ENCODE data around the gene SEMA4B. TPM values are rescaled to one million over a fixed set of nuclear protein-coding genes. Genes with fewer than 3 reads are reported as not detected.
"Not testable (repeated sequence)": the region's sequence is repeated elsewhere in the genome, so short reads cannot be mapped to it uniquely, and the experiment has no call there.

Gene SEMA4B
- total and polyA plus RNA-seq, 10 donors = 16.4 to 90.0 (median 74.0) TPM

GRCh38 chr15:90260731-90261130, 59.6 kb downstream of the SEMA4B start:
- WGBS, 5 donors = 57 to 71% (median 62%) methylated on average over 4 to 6 of the region's 6 CpGs
- TF ChIP-seq POLR2AphosphoS5 (IDR thresholded peaks at IDR 0.05) = peak in 1 of 3 donors; percentile 28
- H3K4me3 ChIP-seq; intact Hi-C loops (cut with DNase I; ENCODE audit: low total_unique reads); H3K9me3 ChIP-seq; H3K36me3 ChIP-seq; H3K27me3 ChIP-seq (replicated peaks in 1 of 7); H3K27ac ChIP-seq: not testable (repeated sequence)
- peaks cover 6 to 17% (median 12%) of the 10 kb centered on the region in 6 donors for H3K4me1 ChIP-seq
- peak; percentile 8 for DNase-seq

GRCh38 chr15:90261811-90262210, 60.7 kb downstream of the SEMA4B start:
- no peak overlapping the region for H3K4me3 ChIP-seq
- 82 to 99% (median 93%) methylated on average over 5 of the region's 5 CpGs for WGBS, 5 donors
- H3K27me3 ChIP-seq (replicated peaks in 1 of 7) = no peaks in the 10 kb centered on the region
- no peaks in the 10 kb centered on the region for H3K9me3 ChIP-seq
- TF ChIP-seq POLR2AphosphoS5 (IDR thresholded peaks at IDR 0.05) (no peak), POLR2A (IDR thresholded peaks at IDR 0.05) (no peak), CTCF (IDR thresholded peaks at IDR 0.05 in 8 of 11, conservative IDR thresholded peaks at IDR 0.05 in 3 of 11) (no peak)
- no peaks in the 10 kb centered on the region for H3K36me3 ChIP-seq
- DNase-seq = peak; percentile 8
- intact Hi-C loops (cut with DNase I; ENCODE audit: low total_unique reads) = no loop called here
- H3K4me1 ChIP-seq = peaks cover 11 to 25% (median 17%) of the 10 kb centered on the region in 6 donors
- H3K27ac ChIP-seq = no peak overlapping the region

DNA sequence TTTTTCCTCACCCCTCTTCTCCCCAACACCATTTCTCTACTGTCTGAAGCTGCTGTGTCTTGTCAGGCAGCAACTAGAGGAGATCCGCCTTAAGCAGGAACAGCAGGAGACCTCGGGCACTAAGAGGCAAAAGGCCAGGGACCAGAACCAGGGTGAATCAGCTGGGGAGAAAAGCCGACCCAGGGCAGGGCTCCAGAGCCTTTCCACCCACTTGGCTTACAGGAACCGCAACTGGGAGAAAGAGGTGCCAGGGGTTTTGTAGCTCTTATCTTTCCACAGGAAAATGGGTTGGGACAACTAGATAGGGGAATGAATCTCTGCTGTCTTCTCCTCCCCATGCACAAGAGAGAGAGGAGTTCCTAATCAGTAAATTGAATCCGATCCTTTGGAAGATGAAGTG, 61.3 kb downstream of the SEMA4B start:
- H3K9me3 ChIP-seq = no peaks in the 10 kb centered on the region
- 75 to 78% (median 77%) methylated on average over 5 of the region's 5 CpGs for WGBS, 5 donors
- no peak overlapping the region for H3K4me3 ChIP-seq
- no peaks in the 10 kb centered on the region for H3K27me3 ChIP-seq (replicated peaks in 1 of 7)
- no peak for TF ChIP-seq POLR2AphosphoS5 (IDR thresholded peaks at IDR 0.05)
- TF ChIP-seq POLR2A (IDR thresholded peaks at IDR 0.05) = no peak
- TF ChIP-seq CTCF (IDR thresholded peaks at IDR 0.05 in 8 of 11, conservative IDR thresholded peaks at IDR 0.05 in 3 of 11) = no peak
- H3K4me1 ChIP-seq = peaks cover 18 to 31% (median 24%) of the 10 kb centered on the region in 6 donors
- no peak overlapping the region for H3K27ac ChIP-seq
- peaks cover 0 to 5% (median under 1%) of the 10 kb centered on the region in 6 donors for H3K36me3 ChIP-seq
- peak; percentile 38 for DNase-seq
- intact Hi-C loops (cut with DNase I; ENCODE audit: low total_unique reads) = no loop called here

DNA sequence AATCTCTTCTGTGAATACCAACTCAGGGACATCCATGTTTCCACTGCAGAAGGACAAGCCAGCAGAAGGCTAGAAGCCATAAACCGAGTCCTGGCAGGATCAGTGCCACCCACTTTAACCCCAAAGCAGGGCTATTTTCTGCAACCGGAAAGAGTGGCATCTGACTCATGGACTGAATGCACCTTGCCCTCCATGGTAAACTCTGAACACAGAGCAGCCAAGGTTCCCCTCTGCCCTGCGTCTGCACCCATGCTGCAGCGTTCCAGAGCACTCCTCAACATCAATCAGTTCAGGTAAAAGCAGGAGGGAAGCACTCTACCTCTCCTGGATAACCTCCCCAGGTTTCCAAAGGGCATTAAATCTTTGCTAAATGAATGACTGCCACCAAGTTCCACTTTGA, 63.5 kb downstream of the SEMA4B start:
- DNase-seq = peak; percentile 51
- Histone ChIP-seq H3K36me3 (peaks cover 0 to 27% (median 3%) of the 10 kb centered on the region in 6 donors), H3K4me1 (peaks cover 36 to 54% (median 45%) of the 10 kb centered on the region in 6 donors), H3K27ac (peak overlapping the region; percentile 91 to 99 (median 98)), H3K27me3 (replicated peaks in 1 of 7) (no peaks in the 10 kb centered on the region), H3K9me3 (no peaks in the 10 kb centered on the region), H3K4me3 (peak overlapping the region; percentile 56 to 93 (median 84))
- intact Hi-C loops (cut with DNase I; ENCODE audit: low total_unique reads) = no loop called here
- TF ChIP-seq POLR2AphosphoS5 (IDR thresholded peaks at IDR 0.05) (no peak), CTCF (IDR thresholded peaks at IDR 0.05 in 8 of 11, conservative IDR thresholded peaks at IDR 0.05 in 3 of 11) (no peak), POLR2A (IDR thresholded peaks at IDR 0.05) (no peak)
- 28 to 47% (median 29%) methylated on average over 4 of the region's 4 CpGs for WGBS, 5 donors
